ENCODE measurements around the gene IRF9.
"Not testable (repeated sequence)": the region's sequence is repeated elsewhere in the genome, so short reads cannot be mapped to it uniquely, and the experiment has no call there.

IRF9 gene

DNA sequence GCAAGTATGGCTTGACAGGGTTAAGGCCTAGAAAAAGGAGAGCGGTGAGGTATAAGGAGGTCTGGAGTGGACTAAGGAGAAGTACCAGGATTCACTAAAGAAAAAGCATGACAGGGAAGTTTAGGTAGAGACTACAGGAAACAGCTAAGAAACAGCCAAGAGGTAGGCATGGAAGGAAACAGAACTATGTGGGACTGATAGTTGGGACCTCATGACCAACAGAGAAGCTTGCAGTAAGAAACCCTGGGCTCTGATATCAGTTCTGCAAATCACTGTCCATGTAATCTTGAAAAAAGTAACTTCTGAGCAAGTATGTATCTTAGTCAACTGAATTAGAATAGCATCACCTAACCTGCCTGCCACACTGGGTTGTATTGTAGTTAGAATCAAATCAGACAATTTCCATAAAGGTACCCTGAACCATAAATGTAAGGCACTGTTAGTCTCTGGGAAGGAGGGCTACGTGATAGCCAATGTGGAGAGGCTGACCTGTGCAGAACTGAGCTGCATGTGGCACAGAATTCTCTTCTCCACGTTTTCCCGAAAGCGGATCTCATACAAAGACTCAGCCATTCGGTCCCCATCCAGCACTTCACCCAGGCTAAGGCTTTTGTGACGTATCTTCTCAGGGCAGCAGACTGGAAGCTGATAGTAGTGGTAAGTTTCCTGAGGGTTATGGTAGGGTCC lies 33.3 kb downstream of the IRF9 start:
- H3K4me3 ChIP-seq (replicated peaks; ENCODE audit: low read depth, low read length), result peak overlapping the region; percentile 88
- DNase-seq (ENCODE audit: low read depth), result no peak
- no peak for TF ChIP-seq CTCF (IDR thresholded peaks at IDR 0.05; ENCODE audit: low read length, missing control alignments)

DNA sequence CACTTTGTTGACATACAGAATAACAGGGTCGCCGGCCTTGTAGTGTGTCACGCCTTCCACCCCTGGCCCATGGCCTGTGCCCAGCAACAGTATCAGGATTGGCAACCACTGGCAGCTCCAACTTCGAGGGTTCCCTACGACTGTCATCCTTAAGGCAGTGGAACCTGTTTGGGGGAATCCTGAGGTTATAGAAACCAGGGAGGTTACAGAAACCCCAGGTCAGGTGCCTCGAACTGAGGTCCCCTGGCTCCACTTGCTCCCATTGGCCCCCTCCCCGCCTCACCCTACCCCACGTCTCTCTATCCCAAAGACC lies 33.8 kb downstream of the IRF9 start:
- peak overlapping the region; percentile 88 for H3K4me3 ChIP-seq (replicated peaks; ENCODE audit: low read depth, low read length)
- no peak for TF ChIP-seq CTCF (IDR thresholded peaks at IDR 0.05; ENCODE audit: low read length, missing control alignments)
- no peak for DNase-seq (ENCODE audit: low read depth)

DNA sequence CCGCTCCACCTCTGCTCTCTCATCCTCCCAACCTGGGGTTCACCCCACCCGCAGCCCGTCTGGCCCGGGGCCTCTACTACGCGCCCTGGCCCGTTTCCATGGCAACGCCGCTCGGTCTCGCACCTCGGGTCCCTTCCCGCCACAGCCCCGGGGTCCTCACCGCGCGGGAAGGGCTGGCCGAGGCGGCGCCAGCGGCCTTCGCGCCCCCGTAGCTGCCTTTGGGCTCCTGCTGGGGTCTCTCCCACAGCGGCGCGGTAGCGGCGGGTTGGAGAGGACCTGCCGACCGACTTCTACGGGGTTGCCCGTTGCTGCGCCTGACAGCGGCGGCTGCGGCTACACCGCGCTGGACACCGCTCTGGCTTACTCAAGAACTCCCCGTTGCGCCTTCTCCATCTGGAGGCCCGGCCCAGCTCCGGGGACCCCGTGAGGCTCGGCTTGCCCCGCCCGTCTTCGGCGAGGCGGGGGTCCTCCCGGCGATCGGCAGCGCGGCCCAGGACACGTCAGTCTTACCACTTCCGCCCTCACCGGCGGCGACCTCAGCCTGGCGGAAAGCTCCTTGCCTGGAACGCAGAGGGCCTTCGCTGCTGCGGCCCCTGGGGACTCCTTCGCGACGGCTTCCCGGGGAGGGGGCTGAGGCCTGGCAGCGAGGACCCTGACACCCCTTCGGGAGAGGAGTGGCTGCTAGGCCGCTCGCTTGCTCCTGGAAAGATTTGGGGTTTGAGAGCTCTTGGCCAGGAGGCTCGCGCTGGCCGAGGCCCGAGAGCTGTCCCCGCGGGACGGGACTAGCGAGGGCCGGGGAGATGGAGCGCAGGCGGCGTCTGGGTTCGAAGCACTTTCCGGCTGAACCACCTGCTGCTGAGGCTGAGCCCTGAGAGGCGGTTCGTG lies 34.4 kb downstream of the IRF9 start, which contains the start of gene TM9SF1:
TM9SF1 (minus strand) TSS at position 256 of the 885 bp plus-strand sequence. CDS start 422 bp downstream, outside the sequence.
- no peak for TF ChIP-seq CTCF (IDR thresholded peaks at IDR 0.05; ENCODE audit: low read length, missing control alignments)
- DNase-seq (ENCODE audit: low read depth), result peak; percentile 87
- peak within 1 kb of the TSS; percentile 88 for H3K4me3 ChIP-seq (replicated peaks; ENCODE audit: low read depth, low read length)

GRCh38 chr14:24196071-24197055 lies 35.3 kb downstream of the IRF9 start:
- DNase-seq (ENCODE audit: low read depth), result peak; percentile 15
- H3K4me3 ChIP-seq (replicated peaks; ENCODE audit: low read depth, low read length), result peak overlapping the region; percentile 88
- TF ChIP-seq CTCF (IDR thresholded peaks at IDR 0.05; ENCODE audit: low read length, missing control alignments), result no peak

DNA sequence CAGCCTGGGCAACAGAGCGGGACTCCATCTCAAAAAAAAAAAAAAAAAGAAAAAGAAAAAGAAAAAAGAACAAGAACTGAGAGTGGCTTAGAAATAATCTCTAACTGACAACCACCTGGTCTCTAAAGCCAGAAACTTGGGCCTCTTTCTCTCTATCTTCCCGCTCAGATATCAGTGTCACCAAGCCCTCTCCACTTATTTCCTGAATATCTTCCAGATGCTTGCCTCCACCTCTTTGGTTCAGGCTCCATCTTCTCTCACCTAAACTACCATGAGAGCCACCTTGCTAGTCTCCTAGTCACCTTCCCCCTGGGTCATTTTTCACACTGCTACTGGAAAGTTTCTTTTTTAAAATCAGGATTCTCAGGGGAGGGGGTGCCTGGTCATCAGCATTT lies 36.0 kb downstream of the IRF9 start:
- no peak overlapping the region for H3K4me3 ChIP-seq (replicated peaks; ENCODE audit: low read depth, low read length)
- no peak for DNase-seq (ENCODE audit: low read depth)
- TF ChIP-seq CTCF (IDR thresholded peaks at IDR 0.05; ENCODE audit: low read length, missing control alignments), result no peak

GRCh38 chr14:24198814-24199524 lies 37.9 kb downstream of the IRF9 start:
- DNase-seq (ENCODE audit: low read depth), result no peak
- TF ChIP-seq CTCF (IDR thresholded peaks at IDR 0.05; ENCODE audit: low read length, missing control alignments), result no peak
- H3K4me3 ChIP-seq (replicated peaks; ENCODE audit: low read depth, low read length), result no peak overlapping the region

GRCh38 chr14:24202538-24202937 lies 41.5 kb downstream of the IRF9 start:
- H3K4me3 ChIP-seq (replicated peaks; ENCODE audit: low read depth, low read length); DNase-seq (ENCODE audit: low read depth): not testable (repeated sequence)

- not testable (repeated sequence) for H3K4me3 ChIP-seq (replicated peaks; ENCODE audit: low read depth, low read length); DNase-seq (ENCODE audit: low read depth)
Observed at GRCh38 chr14:24203249-24203886, 42.3 kb downstream of the IRF9 start.
